PC-9 (cell line): Measurements from ENCODE around the gene PBX1. TPM values are rescaled to one million over a fixed set of nuclear protein-coding genes. Genes with fewer than 3 reads are reported as not detected.

Experiments used
- BruUV-seq: library from RNA; stranded (reverse); fragments of 400-500 nt; replicated peaks from 2 replicates; lab custom pipeline; 2021; lab: Mats Ljungman, UMichigan
- CTCF ChIA-PET: fragments of 300-600 bp; sonication (Branson Sonifier 250); formaldehyde crosslinking; loops from one replicate; lab custom pipeline; 2022; ENCODE audit warnings: antibody characterized with exemption; lab: Charles Lee
- POLR2A ChIA-PET: fragments of 300-600 bp; sonication (Branson Sonifier 250); formaldehyde crosslinking; loops from one replicate; lab custom pipeline; 2022; ENCODE audit warnings: antibody characterized with exemption; ENCODE audit not compliant: unreplicated experiment; lab: Charles Lee
- DNase-seq, 2 experiments: peaks; one replicate each; pipeline versions ENCODE4 v3.0.0 to v3.0.0-alpha.2; 2015 to 2022; ENCODE audit warnings: mixed read lengths in 1 of 2
- H2AFZ ChIP-seq: fragments of 200-600 bp; sonication (generic); 2 replicates; pipeline ENCODE4 v1.8.1; 2017; ENCODE audit warnings: antibody characterized with exemption
- H3F3A ChIP-seq: fragments of 200-600 bp; sonication (generic); 2 replicates; pipeline ENCODE4 v1.8.1; 2017; ENCODE audit warnings: antibody characterized with exemption, mild to moderate bottlenecking, low read depth; ENCODE audit not compliant: insufficient read depth
- H3K27ac ChIP-seq: fragments of 200-600 bp; sonication (generic); 2 replicates; pipeline ENCODE4 v1.6.1; 2016; ENCODE audit warnings: mixed run types
- H3K27me3 ChIP-seq: fragments of 200-600 bp; sonication (generic); 2 replicates; pipeline ENCODE4 v1.6.1; 2016; ENCODE audit warnings: low read depth, mixed run types; ENCODE audit not compliant: insufficient read depth
- H3K36me3 ChIP-seq: fragments of 200-600 bp; sonication (generic); 2 replicates; pipeline ENCODE4 v1.6.1; 2016; ENCODE audit warnings: low read depth, mixed run types
- H3K4me1 ChIP-seq: fragments of 200-600 bp; sonication (generic); replicated peaks from 2 replicates; pipeline ENCODE4 v1.6.1; 2016; ENCODE audit warnings: mixed run types; ENCODE audit not compliant: insufficient read depth
- H3K4me2 ChIP-seq: fragments of 200-600 bp; sonication (generic); 2 replicates; pipeline ENCODE4 v1.6.1; 2017; ENCODE audit warnings: mixed run types
- H3K4me3 ChIP-seq: fragments of 200-600 bp; sonication (generic); 2 replicates; pipeline ENCODE4 v1.6.1; 2016; ENCODE audit warnings: mixed run types
- H3K79me2 ChIP-seq: fragments of 200-600 bp; sonication (generic); 2 replicates; pipeline ENCODE4 v1.6.1; 2017; ENCODE audit warnings: low read depth, mixed run types
- H3K9me2 ChIP-seq: fragments of 200-600 bp; sonication (generic); 2 replicates; pipeline ENCODE4 v1.8.1; 2017; ENCODE audit warnings: mild to moderate bottlenecking; ENCODE audit not compliant: insufficient read depth
- H3K9me3 ChIP-seq: fragments of 200-600 bp; sonication (generic); 2 replicates; pipeline ENCODE4 v1.8.1; 2016; ENCODE audit warnings: low read depth; ENCODE audit not compliant: insufficient read depth
- H4K20me1 ChIP-seq: fragments of 200-600 bp; sonication (generic); 2 replicates; pipeline ENCODE4 v1.8.1; 2017; ENCODE audit not compliant: insufficient read depth
- CTCF ChIP-seq: fragments of 200-600 bp; sonication (generic); conservative IDR thresholded peaks from 2 replicates; pipeline ENCODE4 v1.6.1; 2017; ENCODE audit warnings: mixed run types, antibody characterized with exemption, mild to moderate bottlenecking, moderate library complexity
- EZH2 ChIP-seq: fragments of 200-600 bp; sonication (generic); IDR thresholded peaks from 2 replicates; pipeline ENCODE4 v1.8.0; 2017; ENCODE audit warnings: antibody characterized with exemption, low read depth
- intact Hi-C: fragments of 100-400 bp; cut with micrococcal nuclease; formaldehyde crosslinking; loops from one replicate; pipeline ENCODE4 v1.10.0; 2022; ENCODE audit not compliant: unreplicated experiment
- total RNA-seq: library from RNA; stranded (reverse); gene quantifications from 2 replicates; pipeline ENCODE4 v1.2.3, GENCODE V29; 2021

The PBX1 gene
- total RNA-seq, 1 experiment from 2014 or later = 57.7 TPM

GRCh38 chr1:164781972-164782371 is 223.0 kb downstream of the PBX1 start:
- H3K27me3 ChIP-seq = no peaks in the 10 kb centered on the region
- no TSS peak for BruUV-seq
- no peaks in the 10 kb centered on the region; the same call in 1 of the 2 replicates for H3K79me2 ChIP-seq
- peaks cover 26% of the 10 kb centered on the region for H3K4me1 ChIP-seq
- no peaks in the 10 kb centered on the region for H3K9me2 ChIP-seq
- H3K27ac ChIP-seq = no peak overlapping the region
- DNase-seq = no peak
- no peak overlapping the region for H2AFZ ChIP-seq
- ChIA-PET CTCF (no interaction called here), POLR2A (no interaction called here)
- H4K20me1 ChIP-seq = no peaks in the 10 kb centered on the region
- H3K4me3 ChIP-seq = no peak overlapping the region
- TF ChIP-seq CTCF = no peak
- no peak for TF ChIP-seq EZH2
- H3K9me3 ChIP-seq = no peaks in the 10 kb centered on the region
- intact Hi-C loops = no loop called here
- H3K4me2 ChIP-seq = no peak overlapping the region
- H3F3A ChIP-seq = peaks cover 11% of the 10 kb centered on the region; the same call in 1 of the 2 replicates
- 0 out of 2 replicates have a peak, but pooled peaks cover 7% of the 10 kb centered on the region for H3K36me3 ChIP-seq

DNA sequence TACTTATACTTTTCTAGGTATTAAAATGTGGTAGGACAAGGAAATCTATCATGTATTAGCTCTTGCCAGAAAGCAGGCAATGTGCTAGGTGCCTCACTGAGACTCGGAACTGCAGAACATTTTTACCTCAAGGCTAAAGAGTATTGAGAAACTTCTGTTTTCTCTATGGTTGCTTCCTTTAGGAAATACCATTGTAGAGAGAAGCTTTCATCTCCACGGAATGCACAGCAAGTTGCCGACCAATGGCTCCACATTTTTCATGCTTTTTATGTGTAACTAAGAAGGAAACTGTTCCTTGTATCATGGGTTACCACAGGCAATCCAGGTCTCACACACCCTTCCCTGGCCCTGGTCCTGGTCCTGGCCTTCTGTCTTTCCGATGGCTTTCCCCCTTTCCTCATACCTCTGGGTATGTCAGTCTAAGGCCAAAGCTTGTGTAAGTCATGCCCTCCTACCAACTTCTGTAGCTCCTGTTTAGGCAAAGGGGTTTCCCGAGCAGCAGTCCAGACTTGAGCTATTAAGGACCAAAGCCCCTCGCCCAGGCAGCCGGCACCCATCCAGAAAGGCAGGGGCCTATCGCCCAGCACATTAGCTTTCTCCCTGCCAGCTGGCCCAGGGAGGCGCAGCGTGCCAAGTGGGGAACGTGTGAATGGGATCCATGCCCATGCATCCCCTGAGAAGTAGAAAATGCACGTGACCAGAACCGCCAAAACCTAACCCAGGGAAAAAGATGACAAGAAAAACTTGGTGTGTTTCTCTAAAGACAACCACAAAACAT is 225.0 kb downstream of the PBX1 start:
- CTCF ChIA-PET = no interaction called here
- Histone ChIP-seq H3K4me1 (peaks cover 22% of the 10 kb centered on the region), H3F3A (peaks cover 4% of the 10 kb centered on the region; the same call in 1 of the 2 replicates), H3K9me2 (no peaks in the 10 kb centered on the region), H3K79me2 (peaks cover 7% of the 10 kb centered on the region; the same call in 1 of the 2 replicates), H3K27ac (no peak overlapping the region), H2AFZ (no peak overlapping the region), H3K4me2 (no peak overlapping the region), H3K36me3 (no peaks in the 10 kb centered on the region), H3K4me3 (no peak overlapping the region), H4K20me1 (no peaks in the 10 kb centered on the region), H3K27me3 (no peaks in the 10 kb centered on the region), H3K9me3 (no peaks in the 10 kb centered on the region)
- DNase-seq = no peak
- TF ChIP-seq CTCF (no peak), EZH2 (no peak)
- POLR2A ChIA-PET = no interaction called here
- no TSS peak for BruUV-seq
- intact Hi-C loops = no loop called here

DNA sequence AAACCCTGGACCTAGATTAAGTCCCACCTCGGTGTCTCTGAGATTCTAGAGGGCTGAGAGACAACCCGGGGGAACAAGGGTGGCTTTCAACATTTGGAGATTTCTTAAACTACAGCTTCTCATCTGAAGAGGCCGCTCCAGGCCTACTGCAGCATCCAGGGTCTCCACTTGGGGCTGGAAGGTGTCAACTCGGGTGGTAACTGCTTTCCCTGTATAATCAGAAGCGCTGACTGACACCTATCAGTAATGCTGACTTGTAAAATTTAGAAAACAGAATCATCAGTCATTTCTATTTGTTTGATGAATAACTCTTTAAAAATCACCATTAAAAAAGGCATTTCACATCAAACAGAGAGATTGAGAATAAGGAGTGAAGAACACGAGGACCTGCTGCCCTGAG is 226.0 kb downstream of the PBX1 start:
- no peak overlapping the region for H3K27ac ChIP-seq
- H3K27me3 ChIP-seq = no peaks in the 10 kb centered on the region
- H3K4me3 ChIP-seq = no peak overlapping the region
- DNase-seq = no peak
- BruUV-seq = no TSS peak
- H3K79me2 ChIP-seq = peaks cover 8% of the 10 kb centered on the region; the same call in 1 of the 2 replicates
- TF ChIP-seq CTCF (no peak), EZH2 (no peak)
- no peaks in the 10 kb centered on the region for H3K9me2 ChIP-seq
- CTCF ChIA-PET = no interaction called here
- H3K36me3 ChIP-seq = no peaks in the 10 kb centered on the region
- H4K20me1 ChIP-seq = no peaks in the 10 kb centered on the region
- H3F3A ChIP-seq = peaks cover 4% of the 10 kb centered on the region; the same call in 1 of the 2 replicates
- H3K9me3 ChIP-seq = no peaks in the 10 kb centered on the region
- H3K4me2 ChIP-seq = no peak overlapping the region
- intact Hi-C loops = loop anchor here (5.0 kb wide), 4 partner anchors 38 to 343 kb away; no protein-coding TSS in a partner anchor
- POLR2A ChIA-PET = no interaction called here
- no peak overlapping the region for H2AFZ ChIP-seq
- H3K4me1 ChIP-seq = peaks cover 22% of the 10 kb centered on the region
